Ishikawa (cell line): ENCODE measurements around the gene BSG.
A peak's percentile ranks its signal among the peaks of the same experiment; 100 is the strongest.

ENCODE experiments used
- CEBPB ChIP-seq: IDR thresholded peaks from 2 replicates; pipeline ENCODE4 v1.6.1; 2012
- CREB1 ChIP-seq: IDR thresholded peaks from 2 replicates; pipeline ENCODE4 v1.6.1; 2012; ENCODE audit warnings: low read depth
- EGR1 ChIP-seq: IDR thresholded peaks from 2 replicates; pipeline ENCODE4 v1.6.1; 2012
- EP300 ChIP-seq: IDR thresholded peaks from 2 replicates; pipeline ENCODE4 v1.6.1; 2012; ENCODE audit warnings: borderline replicate concordance
- FOXM1 ChIP-seq: IDR thresholded peaks from 2 replicates; pipeline ENCODE4 v1.6.1; 2012; ENCODE audit warnings: low read depth, borderline replicate concordance
- MAX ChIP-seq: IDR thresholded peaks from 2 replicates; pipeline ENCODE4 v1.6.1; 2012
- NFIC ChIP-seq: IDR thresholded peaks from 2 replicates; pipeline ENCODE4 v1.6.1; 2012
- RAD21 ChIP-seq: IDR thresholded peaks from 2 replicates; pipeline ENCODE4 v1.6.1; 2012; ENCODE audit warnings: low read depth
- REST ChIP-seq: IDR thresholded peaks from 2 replicates; pipeline ENCODE4 v1.6.1; 2012; ENCODE audit warnings: low read depth, mild to moderate bottlenecking
- TAF1 ChIP-seq: IDR thresholded peaks from 2 replicates; pipeline ENCODE4 v1.6.1; 2012; ENCODE audit warnings: low read depth, mild to moderate bottlenecking
- TCF12 ChIP-seq: IDR thresholded peaks from 2 replicates; pipeline ENCODE4 v1.6.1; 2012; ENCODE audit warnings: low read depth
- TEAD4 ChIP-seq: IDR thresholded peaks from 2 replicates; pipeline ENCODE4 v1.6.1; 2012
- USF1 ChIP-seq: IDR thresholded peaks from 2 replicates; pipeline ENCODE4 v1.6.1; 2012
- YY1 ChIP-seq: IDR thresholded peaks from 2 replicates; pipeline ENCODE4 v1.6.1; 2012; ENCODE audit warnings: low read depth
- ZBTB7A ChIP-seq: IDR thresholded peaks from 2 replicates; pipeline ENCODE4 v1.6.1; 2012; ENCODE audit warnings: low read depth

Gene BSG

GRCh38 chr19:601790-602189 lies 29.4 kb downstream of the BSG start:
- TF ChIP-seq TAF1 (no peak), YY1 (no peak), NFIC (no peak), TEAD4 (no peak), EGR1 (no peak), REST (no peak), CEBPB (no peak), RAD21 (no peak), MAX (no peak), TCF12 (no peak)

GRCh38 chr19:602391-603301 lies 30.2 kb downstream of the BSG start:
- TF ChIP-seq TCF12 (no peak), RAD21 (no peak), NFIC (no peak), YY1 (no peak), MAX (no peak), FOXM1 (no peak), EGR1 (no peak), USF1 (no peak), TEAD4 (no peak), REST (no peak), TAF1 (no peak), CEBPB (no peak), ZBTB7A (no peak), EP300 (no peak), CREB1 (no peak)

GRCh38 chr19:603302-603639 lies 30.9 kb downstream of the BSG start:
- TF ChIP-seq MAX, result 0 out of 2 replicates have a peak, but pooled peaks have one; percentile 7

GRCh38 chr19:603779-604178 lies 31.4 kb downstream of the BSG start:
- 0 out of 2 replicates have a peak, but pooled peaks have one; percentile 38 for TF ChIP-seq MAX

- TF ChIP-seq USF1 (no peak), NFIC (no peak), MAX (no peak), CREB1 (0 out of 2 replicates have a peak, but pooled peaks have one; percentile 6), TAF1 (no peak), RAD21 (no peak)
Observed at GRCh38 chr19:604355-604754, 32.0 kb downstream of the BSG start.
